ENCODE measurements around the gene FOXP1.

- TF ChIP-seq, protein P1, sequence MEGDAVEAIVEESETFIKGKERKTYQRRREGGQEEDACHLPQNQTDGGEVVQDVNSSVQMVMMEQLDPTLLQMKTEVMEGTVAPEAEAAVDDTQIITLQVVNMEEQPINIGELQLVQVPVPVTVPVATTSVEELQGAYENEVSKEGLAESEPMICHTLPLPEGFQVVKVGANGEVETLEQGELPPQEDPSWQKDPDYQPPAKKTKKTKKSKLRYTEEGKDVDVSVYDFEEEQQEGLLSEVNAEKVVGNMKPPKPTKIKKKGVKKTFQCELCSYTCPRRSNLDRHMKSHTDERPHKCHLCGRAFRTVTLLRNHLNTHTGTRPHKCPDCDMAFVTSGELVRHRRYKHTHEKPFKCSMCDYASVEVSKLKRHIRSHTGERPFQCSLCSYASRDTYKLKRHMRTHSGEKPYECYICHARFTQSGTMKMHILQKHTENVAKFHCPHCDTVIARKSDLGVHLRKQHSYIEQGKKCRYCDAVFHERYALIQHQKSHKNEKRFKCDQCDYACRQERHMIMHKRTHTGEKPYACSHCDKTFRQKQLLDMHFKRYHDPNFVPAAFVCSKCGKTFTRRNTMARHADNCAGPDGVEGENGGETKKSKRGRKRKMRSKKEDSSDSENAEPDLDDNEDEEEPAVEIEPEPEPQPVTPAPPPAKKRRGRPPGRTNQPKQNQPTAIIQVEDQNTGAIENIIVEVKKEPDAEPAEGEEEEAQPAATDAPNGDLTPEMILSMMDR (IDR thresholded peaks at IDR 0.05; ENCODE audit: low read length), result no peak
- no peak for TF ChIP-seq EZH2 (IDR thresholded peaks at IDR 0.05; ENCODE audit: borderline replicate concordance, low read length)
Observed at GRCh38 chr3:71400986-71401451, 182.5 kb downstream of the FOXP1 start.
